ENCODE results near the gene DEFB126. TPM values are rescaled to one million over a fixed set of nuclear protein-coding genes. Genes with fewer than 3 reads are reported as not detected.
A peak's percentile ranks its signal among the peaks of the same experiment; 100 is the strongest.

Gene DEFB126
- total and polyA plus RNA-seq, 11 donors = not detected

- H3K4me3 ChIP-seq = no peak overlapping the region
- 61 to 72% (median 64%) methylated on average over 11 of the region's 11 CpGs for WGBS, 4 donors
- peaks cover 0 to 20% (median 0%) of the 10 kb centered on the region in 9 donors for H3K27me3 ChIP-seq
- H3K27ac ChIP-seq = no peak overlapping the region
- peaks cover 0 to 8% (median 0%) of the 10 kb centered on the region in 12 donors for H3K4me1 ChIP-seq
- H3K9me3 ChIP-seq = peaks cover 0 to 7% (median 0%) of the 10 kb centered on the region in 12 donors
- no peaks in the 10 kb centered on the region for H3K36me3 ChIP-seq
- TF ChIP-seq POLR2A (IDR thresholded peaks at IDR 0.05) (no peak), CTCF (IDR thresholded peaks at IDR 0.05) (peak in 2 of 12 donors; percentile 10 to 22)
- ATAC-seq = peak in 2 of 4 donors; percentile 29 to 52
- intact Hi-C loops (cut with DNase I) = no loop called here
- DNase-seq = no peak
Observed at GRCh38 chr20:137668-138490, 4.5 kb upstream of the DEFB126 start.

- intact Hi-C loops (cut with DNase I) = no loop called here
Observed at GRCh38 chr20:145877-146276, 3.5 kb downstream of the DEFB126 start.

GRCh38 chr20:152131-152530, 9.7 kb downstream of the DEFB126 start:
- TF ChIP-seq POLR2A (IDR thresholded peaks at IDR 0.05) (no peak), CTCF (IDR thresholded peaks at IDR 0.05) (no peak)
- WGBS, 4 donors = 80 to 89% (median 87%) methylated on average over 1 of the region's 1 CpG
- Histone ChIP-seq H3K9me3 (no peaks in the 10 kb centered on the region), H3K4me3 (no peak overlapping the region), H3K27ac (no peak overlapping the region), H3K4me1 (no peaks in the 10 kb centered on the region), H3K27me3 (peaks cover 0 to 11% (median 0%) of the 10 kb centered on the region in 9 donors), H3K36me3 (no peaks in the 10 kb centered on the region)
- intact Hi-C loops (cut with DNase I) = no loop called here
- DNase-seq (no peak), ATAC-seq (no peak)

More at GRCh38 chr20:145877-146276, 3.5 kb downstream of the DEFB126 start:
- H3K9me3 ChIP-seq = no peaks in the 10 kb centered on the region
- DNase-seq (no peak), ATAC-seq (no peak)
- no peak overlapping the region for H3K27ac ChIP-seq
- WGBS, 4 donors = 50 to 79% (median 61%) methylated on average over 2 of the region's 2 CpGs
- peaks cover 0 to 21% (median 0%) of the 10 kb centered on the region in 9 donors for H3K27me3 ChIP-seq
- TF ChIP-seq POLR2A (IDR thresholded peaks at IDR 0.05) (no peak), CTCF (IDR thresholded peaks at IDR 0.05) (no peak)
- no peaks in the 10 kb centered on the region for H3K36me3 ChIP-seq
- no peak overlapping the region for H3K4me3 ChIP-seq
- H3K4me1 ChIP-seq = no peaks in the 10 kb centered on the region

- H3K27ac ChIP-seq = no peak within 1 kb of the TSS
- no peak for ATAC-seq
- H3K36me3 ChIP-seq = no peaks in the 10 kb centered on the region
- DNase-seq = no peak
- intact Hi-C loops (cut with DNase I) = no loop called here
- no peak for TF ChIP-seq POLR2A (IDR thresholded peaks at IDR 0.05)
- TF ChIP-seq CTCF (IDR thresholded peaks at IDR 0.05) = no peak
- H3K4me3 ChIP-seq = no peak within 1 kb of the TSS
- H3K4me1 ChIP-seq = no peaks in the 10 kb centered on the region
- no peaks in the 10 kb centered on the region for H3K9me3 ChIP-seq
- WGBS, 4 donors = 81 to 95% (median 88%) methylated on average over 5 of the region's 5 CpGs
- peaks cover 0 to 15% (median 0%) of the 10 kb centered on the region in 9 donors for H3K27me3 ChIP-seq
Observed at GRCh38 chr20:157154-157553, 14.8 kb downstream of the DEFB126 start, which contains the start of gene DEFB127. TSS of gene DEFB127 (plus strand) at chr20:157454. CDS start at chr20:157545, 91 bp downstream.
